AG04449 (cell line): ENCODE results near the gene TAF9B.
A peak's percentile ranks its signal among the peaks of the same experiment; 100 is the strongest.

Experiments used
- CTCF ChIA-PET: fragments of 350-600 bp; formaldehyde crosslinking; extraction: SDS; loops from one replicate; lab custom pipeline; 2021; ENCODE audit warnings: antibody characterized with exemption; lab: Yijun Ruan, JAX
- POLR2A ChIA-PET: fragments of 400-600, 350-600 bp; formaldehyde crosslinking; extraction: SDS; loops from one replicate; lab custom pipeline; 2020; ENCODE audit warnings: antibody characterized with exemption, inconsistent platforms; lab: Yijun Ruan, JAX
- DNase-seq: peaks from one replicate; pipeline ENCODE4 v3.0.0-alpha.2; 2010; ENCODE audit warnings: low read depth, low spot score
- H3K4me3 ChIP-seq: 2 replicates; pipeline ENCODE4 v1.5.1; 2011; ENCODE audit warnings: low read depth, mild to moderate bottlenecking, control low read depth, low read length
- CTCF ChIP-seq: IDR thresholded peaks from one replicate; pipeline ENCODE4 v1.5.1; 2011; ENCODE audit warnings: mild to moderate bottlenecking, moderate library complexity, low read length, control low read depth, inconsistent platforms; ENCODE audit not compliant: insufficient read depth; ENCODE audit errors: missing control alignments

The TAF9B gene

GRCh38 chrX:78116365-78116764, 23.1 kb downstream of the TAF9B start:
- no peak for TF ChIP-seq CTCF
- POLR2A ChIA-PET, result interaction anchor here (0.9 kb wide), 1 partner anchor 9 kb away, joined by 3 read pairs; no protein-coding TSS in a partner anchor
- DNase-seq, result no peak
- CTCF ChIA-PET, result no interaction called here
- no peak overlapping the region for H3K4me3 ChIP-seq

GRCh38 chrX:78111140-78111931, 28.1 kb downstream of the TAF9B start:
- CTCF ChIA-PET, result no interaction called here
- TF ChIP-seq CTCF, result no peak
- POLR2A ChIA-PET, result no interaction called here
- H3K4me3 ChIP-seq, result no peak overlapping the region
- DNase-seq, result no peak

- DNase-seq, result no peak
- no peak for TF ChIP-seq CTCF
- H3K4me3 ChIP-seq, result no peak overlapping the region
- POLR2A ChIA-PET, result no interaction called here
- CTCF ChIA-PET, result no interaction called here
Measured at GRCh38 chrX:78109458-78109857, 30.0 kb downstream of the TAF9B start.

GRCh38 chrX:78106651-78106986, 32.8 kb downstream of the TAF9B start:
- no peak for DNase-seq
- ChIA-PET POLR2A (no interaction called here), CTCF (no interaction called here)
- TF ChIP-seq CTCF, result no peak
- H3K4me3 ChIP-seq, result peak overlapping the region; percentile 76

- DNase-seq, result no peak
- CTCF ChIA-PET, result no interaction called here
- peak overlapping the region; percentile 76 for H3K4me3 ChIP-seq
- no peak for TF ChIP-seq CTCF
- POLR2A ChIA-PET, result no interaction called here
Measured at GRCh38 chrX:78105944-78106650, 33.4 kb downstream of the TAF9B start.

- DNase-seq, result no peak
Measured at GRCh38 chrX:78104447-78105176, 34.8 kb downstream of the TAF9B start.

More at GRCh38 chrX:78104447-78105176, 34.8 kb downstream of the TAF9B start:
- no peak for TF ChIP-seq CTCF
- ChIA-PET POLR2A (interaction anchor here (0.6 kb wide), 1 partner anchor 194 kb away, joined by 3 read pairs; no protein-coding TSS in a partner anchor), CTCF (no interaction called here)
- H3K4me3 ChIP-seq, result peak overlapping the region; percentile 76
